GOT3 (cell line): ENCODE results near the gene MEA1.

Experiments
- DNase-seq: peaks from one replicate; lab custom pipeline; 2025; ENCODE audit warnings: mixed read lengths; lab: John Stamatoyannopoulos, UW

MEA1 gene

DNA sequence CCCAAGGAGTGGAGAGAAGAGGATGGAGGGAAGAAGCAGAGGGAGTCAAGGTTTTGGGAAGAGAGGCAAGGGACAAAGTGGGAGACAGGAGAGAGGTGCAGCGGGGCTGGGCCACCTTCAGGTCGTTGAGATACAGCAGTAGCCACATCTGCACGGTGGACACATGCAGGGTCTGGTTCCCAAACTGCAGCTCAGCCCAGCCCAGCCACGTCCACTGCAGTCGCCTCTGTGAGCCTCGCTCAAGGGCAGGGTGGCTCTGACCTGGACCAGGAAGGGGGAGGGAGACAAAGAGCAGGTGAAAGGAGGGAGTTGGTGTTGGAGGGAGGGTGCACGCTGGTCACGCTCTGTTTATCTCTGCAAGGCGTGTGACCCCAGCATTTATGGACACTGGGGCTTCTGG lies 25.0 kb upstream of the MEA1 start:
- no peak for DNase-seq

DNA sequence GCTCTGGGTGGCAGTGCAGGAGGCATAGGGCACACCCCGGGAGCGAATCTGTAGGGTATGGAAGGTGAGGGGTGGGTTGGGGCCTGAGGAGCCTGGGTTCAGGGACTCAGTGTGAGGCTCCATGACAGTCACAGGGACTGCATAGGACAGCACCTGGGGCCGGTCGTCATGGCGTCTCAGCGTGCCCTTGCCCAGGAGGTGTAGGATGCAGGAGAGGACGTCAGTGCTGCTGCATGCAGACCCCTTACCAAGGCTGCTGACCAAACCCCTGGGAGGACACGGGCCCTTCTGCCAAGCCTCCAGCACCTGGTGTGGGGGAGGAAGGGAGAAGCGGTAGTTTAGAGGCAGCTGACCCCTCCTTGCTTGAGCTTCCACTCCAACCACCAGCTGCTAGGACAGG lies 24.0 kb upstream of the MEA1 start:
- DNase-seq = no peak

DNA sequence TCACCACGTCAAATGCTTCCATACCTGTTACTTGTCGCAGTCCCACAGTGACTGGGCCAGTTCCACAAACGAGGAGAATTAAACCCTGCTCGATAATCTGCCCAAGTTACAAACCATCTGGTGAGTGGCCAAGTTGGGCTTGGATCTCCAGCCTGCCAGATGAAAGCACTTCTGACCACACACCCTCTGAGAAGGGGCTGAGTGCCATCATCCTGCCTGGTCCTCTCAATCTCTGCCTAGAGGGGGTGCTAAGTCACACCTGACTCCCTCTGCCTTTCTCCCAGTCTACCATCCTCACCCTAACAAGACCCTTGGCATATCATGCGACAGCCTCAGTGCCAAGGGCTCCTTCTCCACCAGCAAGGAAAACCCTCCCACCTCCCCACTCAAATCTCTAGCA lies 23.5 kb upstream of the MEA1 start:
- no peak for DNase-seq

DNA sequence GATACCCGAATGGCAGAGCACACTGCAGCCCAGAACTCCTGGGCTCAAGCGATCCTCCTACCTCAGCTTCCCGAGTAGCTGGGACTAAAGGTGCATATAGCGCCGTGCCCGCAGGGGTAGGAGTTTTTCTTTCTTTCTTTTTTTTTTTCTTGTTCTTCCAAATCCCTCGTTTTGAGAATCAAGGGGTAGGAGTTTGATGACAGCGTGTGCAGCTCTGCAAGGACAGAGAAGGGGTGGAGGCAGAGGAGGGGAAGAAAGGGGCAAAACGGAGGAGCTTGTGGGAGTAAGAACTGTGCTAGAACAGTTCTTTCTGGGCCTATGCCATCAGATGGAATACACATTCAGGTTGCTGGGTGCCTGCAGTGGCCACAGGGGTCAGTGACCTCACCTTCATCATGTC lies 23.0 kb upstream of the MEA1 start:
- no peak for DNase-seq

DNA sequence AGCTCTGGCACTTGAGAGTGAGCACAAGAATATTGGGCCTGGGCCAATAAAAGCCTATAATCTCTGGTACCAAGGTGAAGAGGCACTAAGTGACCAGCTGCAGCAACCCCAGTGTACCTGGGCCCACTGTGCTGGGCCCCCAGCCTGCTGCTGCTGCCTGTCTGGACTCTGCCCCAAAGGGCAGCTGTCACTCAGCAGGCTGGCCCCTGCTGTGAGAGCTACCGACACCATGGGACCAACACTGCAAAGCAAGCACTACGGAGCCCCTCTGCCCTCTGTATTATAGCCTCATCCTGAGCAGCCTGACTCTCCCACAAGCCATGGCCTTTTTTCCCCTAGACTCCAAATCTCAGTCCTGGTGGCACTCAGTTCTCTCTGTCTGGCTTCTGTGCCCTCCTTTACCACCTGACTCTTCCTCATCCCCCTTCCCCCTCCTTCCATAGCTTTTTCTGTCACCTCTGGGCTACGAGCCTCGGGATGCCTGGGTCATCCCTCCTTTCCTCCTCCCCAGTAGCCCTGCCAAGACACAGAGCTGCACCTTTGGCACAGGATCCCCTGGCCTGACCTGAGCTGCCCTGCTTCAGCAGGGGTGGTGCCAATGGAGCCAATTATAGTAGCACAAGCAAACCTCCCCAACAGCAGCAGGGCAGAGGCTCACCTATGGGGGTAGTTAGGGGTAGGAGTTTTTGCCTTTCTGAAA lies 21.9 kb upstream of the MEA1 start:
- no peak for DNase-seq

DNA sequence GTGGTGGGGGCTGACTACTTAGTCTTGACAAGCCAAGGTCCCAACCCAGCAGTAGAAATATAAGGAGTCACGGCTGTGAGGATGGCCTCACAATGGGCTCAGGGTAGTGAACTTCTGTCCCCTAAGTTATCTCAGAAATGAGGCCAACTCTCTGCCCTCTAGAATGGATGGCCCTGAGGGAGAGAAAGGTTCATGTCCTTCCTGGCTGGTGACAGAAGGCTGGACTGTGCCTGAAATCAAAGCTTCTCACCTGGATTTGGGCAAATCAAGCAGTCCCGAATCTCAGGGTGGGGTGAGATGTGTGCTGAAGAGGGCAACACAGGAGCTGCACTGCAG lies 20.4 kb upstream of the MEA1 start:
- DNase-seq = no peak

DNA sequence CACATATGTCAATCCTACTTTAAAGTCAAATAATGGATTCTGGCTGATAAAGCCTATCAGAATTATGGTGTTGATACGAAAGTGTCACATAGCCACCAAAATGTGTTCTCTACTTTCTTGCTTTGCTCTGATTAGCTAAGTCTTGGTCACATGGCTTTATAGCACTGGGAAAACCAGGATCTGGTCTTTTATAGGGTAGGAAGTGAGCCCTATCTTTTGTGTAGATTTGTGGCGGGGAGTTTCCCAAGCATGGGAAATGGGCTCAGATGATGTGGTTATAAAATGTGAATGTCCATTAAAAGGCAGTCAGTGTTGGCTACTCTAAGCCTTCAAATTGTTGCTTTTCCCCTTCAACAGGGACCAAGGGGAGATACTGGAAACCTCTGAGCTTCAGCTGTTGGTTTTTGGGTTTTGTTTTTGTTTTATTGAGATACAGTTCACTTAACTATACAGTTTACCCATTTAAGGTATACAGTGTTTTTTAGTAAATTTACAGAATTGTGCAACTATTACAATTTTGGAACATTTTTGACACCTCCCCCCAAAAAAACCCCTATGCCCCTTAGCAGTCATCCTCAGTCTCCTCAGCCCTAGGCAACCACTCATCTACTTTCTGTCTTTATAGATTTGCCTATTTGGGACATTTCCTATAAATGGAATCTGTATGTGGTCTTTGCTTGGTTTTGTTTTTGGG lies 19.9 kb upstream of the MEA1 start:
- DNase-seq = no peak

DNA sequence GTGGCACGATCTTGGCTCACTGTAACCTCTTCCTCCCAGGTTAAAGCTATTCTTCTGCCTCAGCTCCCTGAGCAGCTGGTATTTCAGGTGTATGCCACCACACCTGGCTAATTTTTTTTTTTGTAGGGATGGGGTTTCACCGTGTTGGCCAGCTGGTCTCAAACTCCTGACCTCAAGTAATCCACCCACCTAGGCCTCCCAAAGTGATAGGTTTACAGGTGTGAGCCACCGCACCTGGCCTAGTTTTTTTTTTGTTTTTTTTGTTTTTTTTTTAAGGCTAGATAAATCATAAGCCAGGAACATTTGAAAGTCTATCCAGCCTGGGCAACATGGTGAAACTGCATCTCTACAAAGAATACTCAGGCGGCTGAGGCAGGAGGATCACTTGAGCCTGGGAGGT lies 18.6 kb upstream of the MEA1 start:
- no peak for DNase-seq

DNA sequence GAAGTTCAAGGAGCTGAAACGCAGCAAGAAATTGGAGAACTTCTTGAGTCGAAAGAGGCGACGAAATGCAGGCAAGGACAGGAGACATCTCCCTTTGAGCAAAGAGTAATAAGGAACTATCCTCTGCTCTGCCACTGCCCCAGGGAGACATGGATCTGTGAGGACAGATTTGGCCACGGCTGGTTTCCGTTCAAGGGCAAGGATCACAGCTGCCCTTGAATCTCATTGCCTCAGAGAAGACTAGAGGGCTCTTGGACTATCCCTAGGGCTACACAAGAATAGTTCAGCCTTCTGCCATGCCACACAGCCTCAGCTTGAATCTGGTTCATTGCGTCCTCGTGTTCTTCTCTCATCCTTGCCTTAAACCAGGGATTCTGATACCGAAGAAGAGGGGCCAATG lies 15.4 kb upstream of the MEA1 start:
- DNase-seq = no peak

DNA sequence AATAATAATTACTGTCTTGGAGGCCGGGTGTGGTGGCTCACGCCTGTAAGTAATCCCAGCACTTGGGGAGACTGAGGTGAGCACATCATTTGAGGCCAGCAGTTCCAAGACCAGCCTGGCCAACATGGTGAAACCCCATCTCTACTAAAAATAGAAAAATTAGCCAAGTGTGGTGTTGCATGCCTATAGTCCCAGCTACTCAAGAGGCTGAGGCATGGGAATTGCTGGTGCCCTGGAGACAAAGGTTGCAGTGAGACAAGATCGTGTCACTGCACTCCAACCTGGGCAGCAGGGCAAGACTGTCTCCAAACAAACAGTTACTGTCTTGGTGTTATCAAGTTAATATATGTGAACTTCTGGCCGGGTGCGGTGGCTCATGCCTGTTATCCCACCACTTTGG lies 12.6 kb upstream of the MEA1 start:
- no peak for DNase-seq

DNA sequence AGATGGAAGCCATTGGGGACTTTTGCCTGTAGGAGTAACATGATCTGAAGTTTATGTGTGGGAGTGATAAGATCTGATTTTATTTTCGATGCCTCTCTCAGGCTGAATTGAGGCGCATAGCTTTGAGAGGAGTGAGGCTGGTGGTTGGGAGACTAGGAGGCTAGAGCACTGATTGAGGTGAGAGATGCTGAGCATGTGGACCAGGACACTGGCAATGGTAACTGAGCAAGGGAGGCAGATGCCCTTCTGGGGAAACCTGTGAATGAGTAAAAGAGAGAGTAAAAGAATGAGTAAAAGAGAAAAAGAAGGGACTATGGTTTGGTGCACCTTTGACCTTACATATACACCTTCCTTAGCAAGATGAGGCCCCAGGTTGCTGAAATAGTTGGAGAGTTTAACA lies 10.7 kb upstream of the MEA1 start:
- no peak for DNase-seq

DNA sequence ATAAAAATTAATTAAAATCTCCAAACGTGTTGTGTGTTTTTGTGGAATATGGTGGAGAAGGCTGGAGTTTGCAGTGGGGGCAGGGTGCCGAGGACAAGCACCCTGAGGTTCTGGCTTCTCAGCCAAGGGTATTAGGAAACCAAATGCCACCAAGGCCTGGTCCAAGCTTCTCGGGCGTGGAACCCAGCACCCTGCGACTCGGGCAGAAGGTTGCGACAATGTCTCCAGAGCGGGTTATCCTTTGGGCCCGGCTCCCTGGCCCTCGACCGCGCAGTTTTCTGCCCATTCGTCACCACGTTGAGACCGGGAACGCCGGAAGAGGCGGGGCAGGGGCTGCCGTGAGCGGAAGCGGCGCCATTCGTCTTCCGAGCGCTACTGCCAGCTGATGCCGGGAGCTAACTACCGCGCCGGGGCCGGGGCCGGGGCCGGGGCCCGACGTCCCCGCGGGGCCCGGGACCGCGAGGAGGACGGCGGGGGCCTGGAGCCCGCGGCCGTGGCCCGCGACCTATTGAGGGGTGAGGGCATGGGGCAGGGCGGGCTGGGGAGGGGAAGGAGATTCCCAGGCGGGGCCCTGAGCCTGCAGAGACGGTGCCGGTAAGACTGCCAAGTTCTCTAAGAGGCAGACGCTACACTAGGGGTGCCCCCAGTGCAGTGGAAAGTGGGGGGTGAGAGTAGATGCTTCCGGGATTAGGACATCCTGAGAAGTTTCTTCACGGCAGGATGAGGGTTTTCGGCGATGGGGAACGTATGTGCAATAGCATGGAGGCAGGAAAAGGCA lies 7.7 kb upstream of the MEA1 start, which contains the start of gene RRP36:
TSS of gene RRP36 (plus strand) at position 354 of the 778 bp plus-strand sequence. CDS start at position 386, 32 bp downstream.
- no peak for DNase-seq

DNA sequence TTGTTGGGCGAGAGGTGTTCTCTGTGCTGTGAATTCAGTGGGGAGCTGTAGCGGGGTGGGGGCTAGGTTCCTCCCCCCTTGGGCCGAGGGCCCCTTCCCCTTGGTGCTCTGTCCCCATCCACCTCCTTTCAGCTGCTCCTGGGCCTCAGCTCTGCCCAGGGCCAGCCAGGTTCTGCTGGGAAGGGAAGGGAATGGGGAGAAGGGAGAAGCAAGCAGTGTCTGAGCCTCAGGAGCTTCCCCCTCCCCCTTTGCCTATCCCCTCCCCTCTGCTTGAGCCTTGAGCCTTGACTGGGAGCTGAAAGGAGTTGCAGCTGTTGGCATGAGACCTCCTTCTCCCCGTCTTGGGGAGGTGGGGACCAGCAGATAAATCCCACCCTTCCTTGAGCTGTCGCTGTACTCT lies 7.1 kb upstream of the MEA1 start:
- no peak for DNase-seq

DNA sequence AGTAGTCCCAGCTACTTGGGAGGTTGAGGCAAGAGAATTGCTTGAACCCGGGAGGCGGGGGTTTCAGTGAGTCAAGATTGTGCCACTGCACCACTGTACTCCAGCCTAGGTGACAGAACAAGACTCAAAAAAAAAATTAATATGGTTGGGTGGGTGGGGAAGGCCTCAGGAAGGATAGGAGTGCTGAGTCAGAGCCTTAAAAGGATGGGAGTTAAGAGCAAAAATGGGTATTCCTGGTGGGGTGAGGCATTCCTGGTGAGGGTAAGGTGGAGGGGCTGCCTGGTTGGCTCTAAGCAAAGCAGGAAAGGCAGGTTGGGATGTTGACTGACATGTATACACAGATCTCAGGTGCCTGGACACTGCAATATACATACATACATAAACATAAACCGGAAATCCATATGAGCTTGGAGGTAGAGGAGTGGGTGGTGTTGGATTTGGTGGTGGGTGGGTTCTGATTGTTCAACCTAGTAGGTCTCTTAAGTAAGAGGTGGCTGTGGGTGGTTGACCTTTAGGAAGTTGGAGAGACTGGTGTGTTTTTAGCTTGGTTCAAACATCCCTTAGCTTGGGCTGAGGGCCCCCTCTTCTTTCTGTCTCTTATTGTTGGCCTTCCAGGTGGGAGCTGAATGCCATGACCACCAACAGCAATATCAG lies 6.4 kb upstream of the MEA1 start:
- no peak for DNase-seq

DNA sequence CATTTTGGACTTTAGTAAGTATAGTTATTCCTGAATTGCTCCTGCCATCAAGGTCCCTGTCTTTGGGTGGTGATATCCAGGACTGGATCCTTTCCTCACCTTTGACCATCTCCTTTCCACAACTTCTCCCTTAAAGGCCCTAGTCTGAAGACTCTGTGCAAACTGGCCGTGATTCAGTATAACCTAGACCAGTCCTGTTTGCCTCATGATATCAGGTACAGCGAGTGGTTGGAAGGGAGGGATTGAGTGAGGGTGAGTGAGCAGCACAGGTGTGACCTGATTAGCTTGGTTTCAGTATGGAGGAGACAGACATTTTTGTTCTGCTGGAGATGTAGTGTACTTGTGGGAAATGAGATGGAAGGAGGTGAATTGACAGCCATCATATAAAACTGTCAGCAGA lies 5.4 kb upstream of the MEA1 start:
- no peak for DNase-seq

DNA sequence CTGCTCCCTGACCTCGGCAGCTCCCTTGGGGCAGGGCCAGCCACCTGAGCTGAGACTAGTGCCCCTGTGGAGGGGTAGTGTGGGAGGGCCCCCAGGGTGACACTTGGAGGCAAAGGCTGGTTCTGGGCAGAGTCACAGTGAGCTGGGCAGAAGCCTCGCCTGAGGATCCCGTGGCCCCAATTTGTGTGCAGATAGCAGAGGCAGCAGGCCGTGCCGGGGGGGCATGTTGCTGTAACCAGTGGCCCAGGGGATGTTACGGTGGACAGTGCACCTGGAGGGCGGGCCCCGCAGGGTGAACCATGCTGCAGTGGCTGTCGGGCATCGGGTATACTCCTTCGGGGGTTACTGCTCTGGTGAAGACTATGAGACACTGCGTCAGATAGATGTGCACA lies 3.2 kb upstream of the MEA1 start:
- no peak for DNase-seq

DNA sequence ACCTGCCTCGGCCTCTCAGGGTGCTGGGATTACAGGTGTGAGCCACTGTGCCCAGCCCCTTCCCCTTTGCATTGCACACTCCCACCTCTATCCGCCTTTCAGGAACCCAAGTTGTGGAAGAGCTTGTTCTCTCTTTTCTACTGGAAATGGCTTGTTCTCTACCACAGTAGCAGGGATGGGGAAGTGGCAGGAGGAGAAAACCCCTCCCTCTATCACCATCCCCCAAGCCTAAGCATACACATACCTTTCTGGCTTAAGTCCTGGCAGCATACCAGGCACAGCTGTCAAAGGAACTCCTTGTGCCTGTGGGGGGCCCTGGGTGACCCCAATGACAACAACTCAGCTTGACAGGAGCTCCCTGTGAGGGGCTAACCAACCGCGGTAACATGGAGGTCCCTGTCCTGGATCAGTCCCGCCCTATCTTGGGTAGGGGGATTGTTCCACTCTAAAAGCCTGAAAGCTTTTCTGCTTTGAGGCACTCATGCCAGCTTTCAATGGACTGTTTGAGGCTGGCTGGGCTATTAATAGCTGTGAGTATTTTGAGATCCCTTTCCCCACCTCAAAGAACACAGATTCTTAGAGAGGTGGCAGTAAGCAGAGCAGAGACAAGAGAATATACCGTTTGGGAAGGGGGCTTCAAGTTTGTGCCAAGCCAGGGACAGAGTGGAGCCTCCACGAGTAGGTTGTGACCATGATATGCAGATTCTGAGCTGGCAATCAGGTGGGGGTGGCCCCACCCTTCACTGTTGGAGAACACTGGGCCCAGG lies 2.6 kb upstream of the MEA1 start:
- no peak for DNase-seq

DNA sequence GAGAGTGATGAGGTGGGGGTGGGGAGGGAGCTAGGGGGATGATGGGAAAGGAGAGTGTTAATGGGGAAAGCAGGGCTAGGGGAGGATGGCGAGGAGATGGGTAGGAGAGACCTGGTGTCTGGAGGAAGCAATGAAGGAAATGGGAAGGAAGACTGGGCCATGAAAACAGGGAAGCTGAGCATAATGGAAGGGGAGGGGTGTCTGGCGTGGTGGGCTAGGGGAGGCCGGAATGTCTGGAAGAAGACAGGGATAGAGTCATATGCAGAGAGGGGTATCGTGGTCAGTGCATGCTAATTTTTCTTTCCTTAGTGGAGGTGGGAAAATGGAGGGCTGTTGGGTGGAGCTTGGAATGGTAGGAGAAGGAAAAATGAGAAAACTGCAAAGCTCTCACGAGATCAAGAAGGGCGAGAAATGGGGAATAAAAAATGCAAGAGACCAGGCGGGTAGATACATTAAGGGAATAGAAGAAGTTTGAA lies 726 bp upstream of the MEA1 start:
- DNase-seq = no peak

DNA sequence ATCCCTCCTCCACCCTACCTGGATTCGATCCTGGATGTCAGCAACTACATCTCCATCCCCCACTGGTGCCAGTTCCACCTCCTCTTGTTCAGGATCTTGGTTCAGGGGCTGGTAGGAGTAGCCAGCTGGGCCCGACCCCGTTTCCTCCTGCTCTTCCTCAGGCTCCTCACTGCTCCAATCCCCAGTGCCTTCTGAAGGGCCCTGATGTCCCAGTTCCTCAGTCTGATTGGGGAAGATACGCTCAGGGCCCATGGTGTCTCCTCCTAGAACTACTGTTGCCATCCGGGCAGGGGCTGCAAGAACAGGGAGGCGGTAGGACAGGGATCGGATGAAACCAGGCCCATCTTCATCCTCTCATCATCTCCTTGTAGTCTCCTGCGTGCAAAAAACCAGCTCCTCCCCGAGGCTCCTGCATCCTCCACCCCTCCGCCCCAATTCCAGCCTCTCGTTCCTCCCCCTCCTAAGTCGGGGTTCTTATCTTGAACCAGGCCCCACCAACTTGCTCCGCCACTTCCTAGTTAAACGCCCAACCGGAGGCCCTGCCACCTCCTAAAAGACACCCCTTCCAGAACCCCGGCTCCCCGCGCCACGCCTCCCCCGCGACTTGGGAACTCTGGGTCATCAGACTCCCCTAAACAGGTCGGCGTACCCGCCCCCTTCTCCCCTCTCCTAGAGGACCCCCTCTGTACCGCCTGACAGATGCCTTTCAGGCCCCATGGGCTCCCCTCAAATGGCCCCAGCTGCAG lies 476 bp downstream of the MEA1 start:
- DNase-seq = no peak

DNA sequence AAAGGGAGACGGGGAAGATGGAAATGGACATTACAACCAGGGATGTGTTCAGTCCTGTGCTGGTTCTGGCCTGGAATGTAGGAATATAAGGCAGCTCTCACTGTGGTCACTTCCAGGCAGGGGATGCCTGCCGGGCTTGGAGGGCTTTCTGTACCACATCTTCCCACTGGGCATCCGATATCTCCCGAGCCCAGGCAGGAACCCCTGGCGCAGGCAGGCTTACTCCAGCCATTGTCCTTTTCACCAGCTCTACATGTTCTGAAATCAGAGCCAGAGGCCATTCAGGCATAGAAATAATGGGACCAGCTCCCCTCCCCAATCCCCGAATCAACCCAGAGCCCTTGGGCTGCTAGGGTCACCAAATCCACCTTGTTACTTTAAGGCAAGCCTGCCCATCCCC lies 1.4 kb downstream of the MEA1 start:
- DNase-seq = no peak

DNA sequence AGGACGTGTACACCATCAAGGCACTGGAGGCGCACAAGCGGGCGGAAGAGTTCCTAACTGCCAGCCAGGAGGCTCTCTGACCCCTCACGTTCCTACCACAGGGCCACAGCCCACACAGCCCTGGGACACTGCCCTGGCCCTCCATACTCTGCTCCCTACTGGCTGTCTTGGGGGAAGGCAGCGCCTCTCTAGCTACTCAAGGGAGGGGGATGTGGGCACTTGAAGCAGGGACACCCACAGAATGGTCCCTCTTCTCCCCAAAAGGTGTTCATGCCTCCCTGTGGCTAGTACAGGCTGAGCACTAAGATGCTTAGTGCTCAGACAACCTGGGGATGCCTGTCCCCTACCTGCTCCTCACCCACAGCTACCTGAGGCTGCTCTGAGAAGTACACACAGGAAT lies 2.5 kb downstream of the MEA1 start:
- DNase-seq = no peak
